Measurements from ENCODE around the gene EXD3.

The EXD3 gene

DNA sequence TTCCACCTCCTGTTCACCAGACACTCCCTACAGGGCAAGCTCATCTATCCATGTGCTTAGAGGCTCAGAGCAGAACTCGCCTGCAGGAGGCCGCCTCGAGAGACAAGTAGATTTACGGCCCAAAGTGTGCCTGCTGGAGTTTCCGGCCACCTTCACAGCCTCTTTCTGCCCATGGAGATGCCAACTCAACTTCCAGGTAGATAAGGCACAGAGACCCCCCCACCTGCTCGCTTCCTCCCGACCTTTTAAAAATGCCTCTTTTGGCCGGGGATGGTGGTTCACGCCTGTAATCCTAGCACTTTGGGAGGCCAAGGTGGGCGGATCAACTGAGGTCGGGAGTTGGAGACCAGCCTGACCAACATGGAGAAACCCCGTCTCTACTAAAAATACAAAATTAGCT lies 46.6 kb downstream of the EXD3 start:
- no peak for DNase-seq

- DNase-seq, result no peak
Observed at GRCh38 chr9:137375321-137376058, 47.5 kb downstream of the EXD3 start.

- no peak for DNase-seq
Observed at GRCh38 chr9:137374131-137374845, 48.7 kb downstream of the EXD3 start.

- no peak for DNase-seq
Observed at GRCh38 chr9:137373611-137373980, 49.4 kb downstream of the EXD3 start.

DNA sequence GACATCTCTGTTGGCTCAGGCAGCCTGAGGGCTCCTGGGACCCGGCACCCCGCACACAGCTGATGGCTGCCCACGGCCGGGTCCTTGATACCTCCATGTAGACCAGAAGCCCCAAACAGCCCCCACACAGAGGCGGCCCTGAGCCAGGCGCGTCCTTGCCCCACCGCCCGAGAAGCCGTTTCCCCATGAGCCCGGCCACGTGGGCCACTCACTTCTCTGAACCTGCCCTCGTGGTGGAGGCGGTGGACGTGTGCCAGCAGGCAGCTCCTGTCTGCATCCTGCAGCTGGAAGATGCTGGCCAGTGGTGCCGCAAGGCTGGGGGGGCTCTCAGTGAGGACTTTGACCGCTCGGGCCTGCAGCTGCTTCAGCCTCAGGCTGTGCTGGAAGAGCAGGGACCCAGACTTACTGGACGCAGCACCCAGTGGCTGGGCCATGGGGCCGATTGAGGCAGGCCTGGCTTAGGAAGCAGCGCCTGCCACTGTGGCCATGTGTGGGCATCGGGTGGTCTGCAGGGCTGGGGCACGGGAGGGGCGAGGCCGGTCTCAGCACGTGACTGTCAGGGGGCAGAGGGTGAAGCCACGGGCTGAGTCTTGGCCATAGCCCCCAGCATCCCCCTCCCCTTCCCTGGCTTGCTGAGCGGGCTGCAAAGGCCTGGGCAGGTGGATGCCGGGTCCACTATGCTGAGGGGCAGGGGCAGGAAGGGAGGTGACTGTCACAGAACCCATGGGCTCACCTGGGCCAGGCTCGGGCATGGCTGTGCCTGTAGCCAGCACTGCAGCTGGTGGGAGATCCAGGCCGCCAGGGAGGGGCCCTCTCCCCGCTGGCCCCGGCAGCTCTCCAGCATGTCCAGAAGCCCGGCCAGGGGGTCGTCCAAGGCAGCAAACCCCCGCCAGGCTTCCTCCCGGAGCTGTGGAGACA lies 50.0 kb downstream of the EXD3 start:
- DNase-seq, result no peak

- DNase-seq, result no peak
Observed at GRCh38 chr9:137371946-137372651, 50.9 kb downstream of the EXD3 start.

- no peak for DNase-seq
Observed at GRCh38 chr9:137371521-137371941, 51.4 kb downstream of the EXD3 start.

DNA sequence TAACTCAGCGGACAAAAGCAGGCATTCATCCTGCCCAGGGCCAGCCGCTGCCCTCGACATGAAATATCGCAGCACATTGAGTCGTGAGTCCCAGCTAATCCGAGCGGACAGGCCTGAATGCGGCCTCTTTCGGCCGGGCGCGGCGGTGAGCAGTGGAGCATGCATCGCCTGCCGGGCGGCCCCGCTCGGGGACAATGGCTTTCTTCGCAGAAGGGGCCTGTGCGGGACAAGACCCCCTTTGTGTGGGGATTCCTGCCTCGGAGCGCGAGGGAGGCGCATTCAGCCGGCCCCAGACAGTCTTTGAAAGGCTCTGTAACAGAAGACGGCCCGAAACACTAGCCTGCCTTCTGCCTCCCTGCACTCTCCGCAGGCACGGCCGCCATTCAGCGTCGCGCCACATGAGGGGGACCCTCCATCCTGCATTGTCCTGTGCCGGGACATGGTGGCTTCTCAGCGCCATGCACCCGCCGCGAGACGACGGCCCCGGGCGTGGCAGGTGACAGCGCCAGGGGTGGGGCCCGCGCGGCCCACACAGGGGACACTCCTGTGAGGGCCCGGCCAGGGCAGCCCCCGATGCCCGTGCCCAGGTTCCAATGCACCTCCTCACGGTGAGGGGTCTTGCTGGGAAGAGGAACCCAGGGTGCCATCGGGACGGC lies 52.0 kb downstream of the EXD3 start:
- DNase-seq, result no peak

DNA sequence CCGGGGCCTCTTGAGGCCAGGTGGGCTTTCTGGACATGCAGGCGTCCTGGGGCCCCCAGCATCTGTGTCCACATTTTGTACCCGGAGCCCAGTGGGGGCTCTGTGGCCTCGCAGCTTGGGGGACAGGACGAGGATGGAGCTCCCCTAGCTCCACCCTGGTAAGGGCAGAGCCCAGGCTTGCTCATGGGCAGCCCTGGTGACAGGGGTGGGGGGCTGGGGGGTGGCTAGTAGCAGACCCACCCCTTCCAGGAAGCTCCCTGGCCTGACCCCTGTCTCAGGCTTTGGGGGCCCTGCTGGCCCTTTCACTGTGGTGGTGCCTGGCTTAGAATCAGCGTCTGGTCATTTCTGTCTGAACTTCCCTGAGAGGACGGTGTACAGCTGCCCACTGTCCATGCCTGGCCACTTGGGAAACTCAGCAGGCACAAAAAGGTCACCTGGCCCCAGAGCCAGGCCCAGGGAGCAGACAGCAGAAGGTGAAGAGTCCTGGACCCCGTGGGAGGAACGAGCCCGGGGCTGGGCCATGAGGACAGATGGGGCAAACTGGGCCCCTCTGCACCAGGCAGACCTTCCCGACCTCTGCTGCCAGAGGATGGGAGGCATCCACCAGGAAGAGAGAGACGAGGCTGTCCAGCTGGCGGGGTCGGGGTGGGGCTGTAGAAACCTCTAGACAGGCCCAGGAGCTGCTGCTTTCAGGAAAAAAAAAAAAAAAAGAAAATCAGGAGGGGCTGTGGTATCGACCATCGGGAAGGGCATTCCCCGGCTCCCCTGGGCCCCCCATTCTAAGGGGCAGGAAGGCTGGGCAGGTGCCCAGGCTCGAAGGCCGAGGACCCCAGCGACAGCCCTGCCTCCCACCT lies 52.8 kb downstream of the EXD3 start:
- no peak for DNase-seq

- DNase-seq, result no peak
Observed at GRCh38 chr9:137369061-137369787, 53.7 kb downstream of the EXD3 start.

GRCh38 chr9:137368431-137369035 lies 54.4 kb downstream of the EXD3 start:
- DNase-seq, result no peak

DNA sequence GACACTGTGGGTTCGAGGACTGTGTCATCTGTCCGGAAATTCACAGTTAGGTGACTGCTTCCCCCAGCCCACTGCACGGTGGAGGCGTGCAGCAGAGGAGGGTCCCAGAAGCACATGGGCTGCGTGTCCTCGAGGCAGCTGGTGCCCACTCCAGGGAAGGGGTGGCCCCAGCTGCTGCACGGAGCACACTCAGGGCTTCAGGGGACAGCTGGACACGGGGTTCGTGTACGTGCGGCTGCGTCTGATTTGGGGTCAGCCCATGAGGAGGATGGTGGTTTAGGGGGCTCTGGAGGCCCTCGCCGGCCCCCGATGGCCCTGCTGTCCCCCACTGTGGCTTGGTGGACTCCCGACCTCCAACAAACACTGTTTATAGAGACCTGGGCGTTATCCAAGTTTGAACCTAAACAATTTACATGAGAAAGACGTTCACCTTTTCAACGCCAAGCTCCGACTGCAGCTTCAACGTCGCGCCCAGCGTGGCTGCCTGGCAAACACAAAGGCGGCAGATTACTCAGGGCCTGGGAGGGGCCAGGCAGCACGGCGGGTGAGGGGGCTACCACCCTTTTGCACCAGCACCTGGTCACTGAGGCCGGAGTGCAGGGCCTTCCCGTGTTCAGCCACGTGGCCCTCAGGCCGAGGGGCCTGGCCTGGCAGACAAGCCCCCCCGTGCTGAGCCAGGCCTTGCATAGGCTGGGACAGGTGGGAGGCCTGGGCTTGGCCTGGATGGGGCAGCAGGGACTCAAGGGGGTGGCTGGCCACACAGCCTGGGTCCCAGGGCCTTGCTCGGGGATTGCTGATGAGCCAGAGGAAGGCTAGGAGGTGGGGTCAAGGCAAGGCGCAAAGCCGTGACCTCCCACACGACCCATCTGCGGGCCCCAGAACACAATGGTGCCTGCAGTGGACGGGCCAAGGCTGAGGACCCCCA lies 55.2 kb downstream of the EXD3 start:
- no peak for DNase-seq

- DNase-seq, result no peak
Observed at GRCh38 chr9:137366891-137367381, 56.0 kb downstream of the EXD3 start.

DNA sequence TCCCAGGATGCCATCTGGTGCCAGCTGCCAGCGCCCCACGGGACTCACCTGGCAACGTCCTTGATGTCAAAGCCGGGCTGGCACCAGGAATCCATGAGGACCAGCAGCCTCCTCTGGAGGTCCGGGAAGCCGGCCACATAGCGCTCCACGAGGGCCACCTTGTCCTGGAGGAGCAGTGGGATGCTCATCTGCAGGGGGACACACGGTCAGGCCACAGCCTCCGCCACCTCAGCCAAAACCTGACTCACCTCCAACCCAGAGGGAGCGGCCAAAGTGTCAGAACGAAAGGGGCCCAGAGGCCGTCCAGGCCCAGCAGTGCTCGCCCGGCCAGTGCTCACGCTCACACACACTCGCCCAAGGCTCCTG lies 56.5 kb downstream of the EXD3 start:
- DNase-seq, result no peak

DNA sequence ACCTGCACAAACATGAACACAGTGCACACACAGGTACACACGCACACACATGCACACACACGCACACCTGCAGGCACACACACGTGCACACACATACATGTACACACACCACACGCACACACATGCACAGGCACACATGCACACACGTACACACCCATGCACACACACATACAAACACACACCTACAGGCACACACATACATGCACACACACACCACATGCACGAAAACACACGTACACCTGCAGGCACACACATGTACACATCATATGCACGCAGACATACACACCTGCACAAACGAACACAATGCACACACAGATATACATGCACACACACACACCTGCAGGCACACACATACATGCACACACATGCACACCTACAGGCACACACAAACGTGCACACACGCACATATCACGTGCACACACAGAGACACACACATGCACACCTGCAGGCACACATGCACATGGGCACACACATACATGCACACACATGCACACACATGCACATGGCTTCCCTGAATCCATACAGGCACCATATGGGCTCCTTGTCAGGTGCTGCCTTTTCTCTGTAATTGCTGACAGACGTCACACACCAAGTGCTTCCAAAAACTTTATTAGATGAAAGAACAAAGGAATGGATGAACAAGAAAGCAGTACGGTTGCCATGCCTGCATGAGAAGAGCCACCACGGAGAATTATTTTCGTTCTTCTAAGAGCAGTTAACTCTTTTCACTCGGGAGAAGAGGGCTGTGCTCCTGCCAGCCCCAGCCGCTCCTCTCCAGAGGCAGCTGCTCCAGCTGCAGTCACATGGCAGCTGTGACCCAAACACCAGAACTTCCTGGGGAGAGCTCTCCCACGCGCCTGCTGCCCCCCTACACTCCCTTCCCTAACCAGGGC lies 57.2 kb downstream of the EXD3 start:
- DNase-seq, result no peak

DNA sequence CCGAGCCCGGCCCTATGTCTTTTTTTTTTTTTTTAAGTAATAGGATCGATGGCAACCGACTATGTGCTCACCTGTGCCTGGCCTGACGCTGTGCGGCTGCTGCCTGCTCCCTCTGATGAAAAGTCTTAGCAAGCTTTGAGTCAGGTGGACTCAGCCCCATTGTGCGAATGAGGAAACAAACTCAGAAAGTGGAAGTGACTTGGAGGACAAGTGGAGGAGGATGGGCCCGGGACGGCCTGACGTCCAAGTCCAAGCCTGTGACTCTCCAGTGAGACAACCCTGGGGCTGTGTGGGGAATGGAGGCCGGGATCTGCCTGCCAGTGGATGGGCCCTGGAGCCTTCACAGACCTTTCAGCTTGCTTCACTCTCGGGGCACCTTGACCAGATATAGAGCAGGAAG lies 57.9 kb downstream of the EXD3 start:
- DNase-seq, result no peak

- no peak for DNase-seq
Observed at GRCh38 chr9:137359850-137360249, 63.1 kb downstream of the EXD3 start.

DNA sequence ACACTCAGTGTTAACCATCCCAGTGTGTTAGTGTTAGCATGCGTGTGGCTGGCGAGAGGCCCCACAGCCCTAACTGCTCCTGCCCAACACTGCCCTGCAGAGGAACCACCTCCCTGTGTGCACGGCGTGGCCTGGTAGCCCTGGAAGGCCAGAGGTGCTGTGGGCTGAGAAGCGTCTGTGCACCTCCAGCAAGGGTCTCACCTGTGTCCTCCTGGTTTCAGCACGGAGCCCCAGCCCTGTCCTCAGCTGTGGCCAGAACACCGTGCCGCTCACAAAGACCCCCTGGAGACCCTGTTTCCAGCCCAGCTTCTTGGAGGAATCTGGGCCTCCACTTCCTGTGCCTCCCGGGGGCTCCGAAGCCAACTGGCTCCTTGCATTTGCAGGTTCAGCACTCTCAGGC lies 64.8 kb downstream of the EXD3 start:
- DNase-seq, result no peak

All from T-helper 1 cell (primary cell).